ENCODE data around the gene OR10D3.

- TF ChIP-seq, protein P1, sequence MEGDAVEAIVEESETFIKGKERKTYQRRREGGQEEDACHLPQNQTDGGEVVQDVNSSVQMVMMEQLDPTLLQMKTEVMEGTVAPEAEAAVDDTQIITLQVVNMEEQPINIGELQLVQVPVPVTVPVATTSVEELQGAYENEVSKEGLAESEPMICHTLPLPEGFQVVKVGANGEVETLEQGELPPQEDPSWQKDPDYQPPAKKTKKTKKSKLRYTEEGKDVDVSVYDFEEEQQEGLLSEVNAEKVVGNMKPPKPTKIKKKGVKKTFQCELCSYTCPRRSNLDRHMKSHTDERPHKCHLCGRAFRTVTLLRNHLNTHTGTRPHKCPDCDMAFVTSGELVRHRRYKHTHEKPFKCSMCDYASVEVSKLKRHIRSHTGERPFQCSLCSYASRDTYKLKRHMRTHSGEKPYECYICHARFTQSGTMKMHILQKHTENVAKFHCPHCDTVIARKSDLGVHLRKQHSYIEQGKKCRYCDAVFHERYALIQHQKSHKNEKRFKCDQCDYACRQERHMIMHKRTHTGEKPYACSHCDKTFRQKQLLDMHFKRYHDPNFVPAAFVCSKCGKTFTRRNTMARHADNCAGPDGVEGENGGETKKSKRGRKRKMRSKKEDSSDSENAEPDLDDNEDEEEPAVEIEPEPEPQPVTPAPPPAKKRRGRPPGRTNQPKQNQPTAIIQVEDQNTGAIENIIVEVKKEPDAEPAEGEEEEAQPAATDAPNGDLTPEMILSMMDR (IDR thresholded peaks at IDR 0.05; ENCODE audit: control extremely low read depth in 1 of 3, insufficient read depth in 1 of 3, low read depth in 1 of 3, low read length in 3 of 3), result no peak
- TF ChIP-seq SP4 (IDR thresholded peaks at IDR 0.05; ENCODE audit: low read length) (no peak), POLR2A (IDR thresholded peaks at IDR 0.05; ENCODE audit: control extremely low read depth in 1 of 2, low read depth in 2 of 2, low read length in 2 of 2) (no peak), EZH2 (IDR thresholded peaks at IDR 0.05; ENCODE audit: low read depth, low read length, severe bottlenecking) (no peak), TBP (IDR thresholded peaks at IDR 0.05; ENCODE audit: low read depth, low read length) (no peak), CREB1 (IDR thresholded peaks at IDR 0.05) (no peak)
These were observed 40.1 kb upstream of the OR10D3 start for GRCh38 chr11:124143034-124143433.
